Fibroblast of lung (primary cell): Measurements from ENCODE around the gene SPATS2L.

ENCODE experiments used
- EZH2 ChIP-seq: IDR thresholded peaks from 2 replicates; pipeline ENCODE4 v1.5.1; 2012; ENCODE audit warnings: low read length, control low read depth, mild to moderate bottlenecking; ENCODE audit errors: missing control alignments
- TF ChIP-seq, protein P1 (sequence below), 2 donors: IDR thresholded peaks in 1 of 2; conservative IDR thresholded peaks in 1 of 2; 1 replicate in 1 of 2; 2 replicates in 1 of 2; pipeline ENCODE4 v1.5.1; 2011 to 2012; ENCODE audit warnings: low read length in 2 of 2, control low read depth in 1 of 2, inconsistent platforms in 1 of 2, low read depth in 1 of 2, mild to moderate bottlenecking in 1 of 2

DNA sequence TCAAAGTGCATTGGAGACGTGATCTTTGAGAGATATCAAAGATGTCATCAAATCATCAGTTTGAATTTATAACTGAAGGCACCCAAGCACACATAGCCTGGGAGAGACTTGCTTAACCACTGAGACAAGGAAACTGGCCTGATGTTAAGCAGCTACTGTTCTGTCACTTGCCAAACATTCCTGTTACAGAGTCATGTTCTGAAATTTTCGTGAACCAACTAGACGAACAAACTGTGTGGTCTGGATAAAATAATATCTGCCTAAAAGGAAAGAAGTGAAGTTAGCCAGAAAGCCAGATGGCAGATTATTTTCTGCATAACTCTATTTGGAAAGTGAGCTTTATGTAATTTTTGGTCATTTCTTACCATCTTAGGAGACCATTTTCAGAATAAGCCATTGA is 51.4 kb downstream of the SPATS2L start:
- TF ChIP-seq, protein P1, sequence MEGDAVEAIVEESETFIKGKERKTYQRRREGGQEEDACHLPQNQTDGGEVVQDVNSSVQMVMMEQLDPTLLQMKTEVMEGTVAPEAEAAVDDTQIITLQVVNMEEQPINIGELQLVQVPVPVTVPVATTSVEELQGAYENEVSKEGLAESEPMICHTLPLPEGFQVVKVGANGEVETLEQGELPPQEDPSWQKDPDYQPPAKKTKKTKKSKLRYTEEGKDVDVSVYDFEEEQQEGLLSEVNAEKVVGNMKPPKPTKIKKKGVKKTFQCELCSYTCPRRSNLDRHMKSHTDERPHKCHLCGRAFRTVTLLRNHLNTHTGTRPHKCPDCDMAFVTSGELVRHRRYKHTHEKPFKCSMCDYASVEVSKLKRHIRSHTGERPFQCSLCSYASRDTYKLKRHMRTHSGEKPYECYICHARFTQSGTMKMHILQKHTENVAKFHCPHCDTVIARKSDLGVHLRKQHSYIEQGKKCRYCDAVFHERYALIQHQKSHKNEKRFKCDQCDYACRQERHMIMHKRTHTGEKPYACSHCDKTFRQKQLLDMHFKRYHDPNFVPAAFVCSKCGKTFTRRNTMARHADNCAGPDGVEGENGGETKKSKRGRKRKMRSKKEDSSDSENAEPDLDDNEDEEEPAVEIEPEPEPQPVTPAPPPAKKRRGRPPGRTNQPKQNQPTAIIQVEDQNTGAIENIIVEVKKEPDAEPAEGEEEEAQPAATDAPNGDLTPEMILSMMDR (conservative IDR thresholded peaks at IDR 0.05 in 1 of 2, IDR thresholded peaks at IDR 0.05 in 1 of 2; ENCODE audit: low read depth in 1 of 2, low read length in 2 of 2) = no peak
- no peak for TF ChIP-seq EZH2
